Measurements from ENCODE around the gene LGALS3. TPM values are rescaled to one million over a fixed set of nuclear protein-coding genes. Genes with fewer than 3 reads are reported as not detected.
"Not testable (repeated sequence)": the region's sequence is repeated elsewhere in the genome, so short reads cannot be mapped to it uniquely, and the experiment has no call there.

The LGALS3 gene
- 1,000 to 10,000 TPM in 2 of 3 donors, 100 to 1,000 TPM in 1; 488 to 1,705 (median 1,380) TPM for total RNA-seq
- long read RNA-seq, donor 1, transcript LGALS3-207 (4 exons, 1,734 nt) = minor isoform, 10 of 879 reads
- long read RNA-seq, donor 1, transcript LGALS3-201 (6 exons, 1,146 nt) = major isoform, 814 of 879 reads
- long read RNA-seq, donor 1, partial matches to known transcripts = 10 of 879 reads
- long read RNA-seq, donor 1, other reads (novel, unspliced or antisense) = 45 of 879 reads
- long read RNA-seq, donor 2, transcript LGALS3-207 (4 exons, 1,734 nt) = minor isoform, 56 of 2,416 reads
- long read RNA-seq, donor 2, transcript LGALS3-201 (6 exons, 1,146 nt) = major isoform, 2,141 of 2,416 reads
- long read RNA-seq, donor 2, partial matches to known transcripts = 78 of 2,416 reads
- long read RNA-seq, donor 2, other reads (novel, unspliced or antisense) = 141 of 2,416 reads

DNA sequence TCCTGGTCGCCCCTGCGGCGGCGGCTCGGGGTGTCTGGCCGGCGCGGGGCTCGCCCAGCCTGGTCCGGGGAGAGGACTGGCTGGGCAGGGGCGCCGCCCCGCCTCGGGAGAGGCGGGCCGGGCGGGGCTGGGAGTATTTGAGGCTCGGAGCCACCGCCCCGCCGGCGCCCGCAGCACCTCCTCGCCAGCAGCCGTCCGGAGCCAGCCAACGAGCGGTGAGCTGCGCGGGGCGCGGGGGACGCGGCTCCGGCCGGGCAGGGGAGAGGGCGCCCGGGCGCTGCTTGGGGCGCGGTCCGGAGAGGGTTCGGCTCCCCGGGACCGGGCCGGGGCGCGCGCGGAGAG, at the start of gene LGALS3:
TSS of gene LGALS3 (plus strand) at position 167 of the 342 bp plus-strand sequence. CDS start 8,122 bp downstream, outside the sequence.
- Histone ChIP-seq H3K4me1 (ENCODE audit: low read depth) (peaks cover 47% of the 10 kb centered on the region), H3K4me3 (peak within 1 kb of the TSS; percentile 90), H3K9me3 (no peaks in the 10 kb centered on the region), H3K36me3 (ENCODE audit: low read depth) (no peaks in the 10 kb centered on the region)
- TF ChIP-seq CTCF (IDR thresholded peaks at IDR 0.05) = no peak
- peak; percentile 71 for ATAC-seq
- intact Hi-C loops (cut with DNase I, micrococcal nuclease) = no loop called here
- DNase-seq = peak; percentile 88 to 91 (median 90)

- not testable (repeated sequence) for ATAC-seq; H3K36me3 ChIP-seq (ENCODE audit: low read depth); DNase-seq; H3K9me3 ChIP-seq; H3K4me1 ChIP-seq (ENCODE audit: low read depth); H3K4me3 ChIP-seq
- intact Hi-C loops (cut with DNase I, micrococcal nuclease) = loop anchor here in 1 of 2 donors (5.0 kb wide), 1 partner anchor 77 kb away; no protein-coding TSS in a partner anchor
These were observed 49.1 kb upstream of the LGALS3 start for GRCh38 chr14:55079961-55080360.

- ATAC-seq (no peak), DNase-seq (no peak)
- TF ChIP-seq CTCF (IDR thresholded peaks at IDR 0.05) = no peak
- intact Hi-C loops (cut with DNase I, micrococcal nuclease) = loop anchor here in 1 of 2 donors (5.0 kb wide), 1 partner anchor 73 kb away; no protein-coding TSS in a partner anchor
- H3K4me3 ChIP-seq = no peak overlapping the region
- H3K9me3 ChIP-seq = no peaks in the 10 kb centered on the region
- H3K36me3 ChIP-seq (ENCODE audit: low read depth) = no peaks in the 10 kb centered on the region
- no peaks in the 10 kb centered on the region for H3K4me1 ChIP-seq (ENCODE audit: low read depth)
These were observed 44.5 kb upstream of the LGALS3 start for GRCh38 chr14:55084401-55085059.

- Histone ChIP-seq H3K4me1 (ENCODE audit: low read depth) (no peaks in the 10 kb centered on the region), H3K36me3 (ENCODE audit: low read depth) (no peaks in the 10 kb centered on the region), H3K4me3 (no peak overlapping the region), H3K9me3 (no peaks in the 10 kb centered on the region)
- no peak for TF ChIP-seq CTCF (IDR thresholded peaks at IDR 0.05)
- intact Hi-C loops (cut with DNase I, micrococcal nuclease) = no loop called here
- ATAC-seq (peak; percentile 18), DNase-seq (no peak)
These were observed 43.9 kb upstream of the LGALS3 start for GRCh38 chr14:55085060-55085660.

- TF ChIP-seq CTCF (IDR thresholded peaks at IDR 0.05) = no peak
- no peak for DNase-seq
- Histone ChIP-seq H3K4me3 (no peak overlapping the region), H3K36me3 (ENCODE audit: low read depth) (no peaks in the 10 kb centered on the region), H3K9me3 (no peaks in the 10 kb centered on the region), H3K4me1 (ENCODE audit: low read depth) (peaks cover 15% of the 10 kb centered on the region)
- no peak for ATAC-seq
- intact Hi-C loops (cut with DNase I, micrococcal nuclease) = no loop called here
These were observed 42.1 kb upstream of the LGALS3 start for GRCh38 chr14:55086938-55087337.

GRCh38 chr14:55088356-55088755, 40.7 kb upstream of the LGALS3 start:
- no peaks in the 10 kb centered on the region for H3K36me3 ChIP-seq (ENCODE audit: low read depth)
- H3K4me1 ChIP-seq (ENCODE audit: low read depth) = peaks cover 24% of the 10 kb centered on the region
- no peak for TF ChIP-seq CTCF (IDR thresholded peaks at IDR 0.05)
- intact Hi-C loops (cut with DNase I, micrococcal nuclease) = no loop called here
- H3K4me3 ChIP-seq = no peak overlapping the region
- no peaks in the 10 kb centered on the region for H3K9me3 ChIP-seq
- no peak for ATAC-seq
- no peak for DNase-seq

Data from mucosa of descending colon (tissue), 3 donors.